Inferior parietal cortex (tissue), 1 donor: ENCODE data around the gene CDKN2D.

ENCODE experiments used
- DNase-seq: peaks from one replicate; pipeline ENCODE4 v3.0.0-alpha.2; 2016; ENCODE audit errors: extremely low spot score

Gene CDKN2D

DNA sequence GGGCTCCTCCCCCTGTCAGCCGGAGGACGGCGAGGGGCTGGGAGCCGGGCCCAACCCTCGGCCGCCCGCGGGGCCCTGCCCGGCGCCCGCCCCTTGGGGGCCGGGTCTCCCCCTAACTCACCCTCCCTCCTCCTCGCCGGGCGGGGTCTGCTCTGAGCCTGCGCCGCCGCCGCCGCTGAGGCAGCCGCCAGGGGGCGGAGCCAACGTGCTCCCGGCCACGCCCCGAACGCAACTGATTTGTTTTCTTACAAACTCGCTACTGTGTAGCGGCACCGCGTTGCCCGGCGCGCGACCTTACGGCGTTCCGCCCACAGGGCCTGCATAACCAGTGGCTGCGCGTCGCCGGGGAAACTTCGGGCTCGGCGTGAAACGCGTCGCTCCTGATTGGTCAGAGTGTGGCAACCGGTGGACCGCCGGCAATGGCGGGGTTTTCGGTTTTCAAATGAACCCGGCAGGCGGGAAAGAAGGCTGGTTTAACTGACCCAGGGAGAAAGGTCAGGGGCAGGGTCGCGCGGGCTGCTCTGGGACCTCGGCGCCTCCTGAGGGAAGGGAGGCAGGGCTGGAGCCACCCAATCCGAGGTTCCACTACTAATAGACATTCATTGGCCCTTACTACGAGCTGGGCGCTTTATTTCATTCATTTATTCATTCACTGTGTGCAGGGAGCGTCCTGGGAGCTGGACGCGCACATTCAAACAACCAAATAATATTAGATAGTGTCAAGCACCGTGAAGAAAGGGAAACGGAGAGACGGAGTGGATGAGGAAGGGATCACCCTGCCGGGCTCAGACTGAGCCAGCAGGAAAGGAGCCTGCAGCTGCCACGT lies at the start of gene CDKN2D:
TSS of gene CDKN2D (minus strand) at position 154 of the 826 bp plus-strand sequence. CDS start 326 bp downstream, outside the sequence.
- peak; percentile 99 for DNase-seq

DNA sequence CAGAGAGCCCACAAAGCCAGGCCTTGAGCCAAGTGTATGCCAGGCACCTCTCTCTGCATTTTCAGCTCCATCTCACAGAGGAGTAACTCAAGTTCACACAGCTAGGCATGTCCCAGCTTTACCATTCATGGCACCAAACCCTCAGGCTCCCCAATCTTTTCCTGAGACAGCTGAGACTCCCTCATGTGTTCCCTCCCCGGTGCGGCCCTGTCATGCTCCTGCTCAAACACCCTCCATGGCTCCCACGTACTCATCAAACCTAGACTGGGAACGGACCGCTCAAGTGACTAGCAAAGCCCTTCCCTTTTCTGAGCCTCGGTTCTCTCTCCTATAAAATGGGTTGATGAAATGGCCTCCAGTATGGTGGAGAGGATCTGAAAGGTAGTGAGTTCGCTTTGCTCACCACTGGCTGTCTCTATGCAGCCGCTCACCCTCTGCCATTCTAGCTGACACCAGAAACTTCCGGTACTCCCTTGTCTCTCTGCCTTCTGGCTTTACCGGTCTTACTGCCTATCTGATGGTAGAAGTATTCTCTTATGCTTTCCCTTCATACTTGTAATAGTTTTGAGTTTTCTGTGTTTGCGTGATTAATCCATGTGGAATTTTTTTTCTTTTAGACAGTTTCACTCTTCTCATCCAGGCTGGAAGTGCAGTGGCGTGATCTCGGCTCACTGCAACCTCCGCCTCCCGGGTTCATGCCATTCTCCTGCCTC lies 48.8 kb upstream of the CDKN2D start:
- no peak for DNase-seq

- DNase-seq, result no peak
These were observed 46.7 kb upstream of the CDKN2D start for GRCh38 chr19:10615429-10616023.

- DNase-seq, result peak; percentile 47
These were observed 43.8 kb upstream of the CDKN2D start for GRCh38 chr19:10612499-10613119.

GRCh38 chr19:10611907-10612306 lies 43.1 kb upstream of the CDKN2D start:
- no peak for DNase-seq

DNA sequence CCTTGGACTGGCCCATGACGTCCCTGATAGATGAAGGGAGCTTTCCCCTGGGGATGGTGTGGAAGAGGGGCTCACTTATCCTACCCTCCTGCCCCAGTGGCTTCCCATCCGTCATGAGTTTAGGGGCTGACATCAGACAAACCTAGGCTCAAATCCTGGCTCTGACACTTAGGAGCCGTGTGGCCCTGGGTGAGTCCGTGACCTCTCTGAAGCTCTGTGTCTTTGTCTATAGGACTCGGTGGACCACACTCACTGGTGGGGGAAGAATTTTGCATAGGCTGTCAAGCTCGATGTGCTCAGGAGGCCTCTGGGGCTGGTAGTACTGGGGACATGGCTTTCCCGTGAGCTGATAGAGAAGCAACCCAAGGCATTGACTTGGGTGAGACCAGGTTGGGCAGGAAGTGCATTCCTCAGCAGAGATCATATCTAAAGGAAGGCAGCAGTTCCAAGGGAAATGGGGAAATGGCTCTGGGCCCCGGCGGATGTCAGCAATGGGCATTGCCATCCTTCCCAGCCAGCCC lies 35.7 kb upstream of the CDKN2D start:
- no peak for DNase-seq

DNA sequence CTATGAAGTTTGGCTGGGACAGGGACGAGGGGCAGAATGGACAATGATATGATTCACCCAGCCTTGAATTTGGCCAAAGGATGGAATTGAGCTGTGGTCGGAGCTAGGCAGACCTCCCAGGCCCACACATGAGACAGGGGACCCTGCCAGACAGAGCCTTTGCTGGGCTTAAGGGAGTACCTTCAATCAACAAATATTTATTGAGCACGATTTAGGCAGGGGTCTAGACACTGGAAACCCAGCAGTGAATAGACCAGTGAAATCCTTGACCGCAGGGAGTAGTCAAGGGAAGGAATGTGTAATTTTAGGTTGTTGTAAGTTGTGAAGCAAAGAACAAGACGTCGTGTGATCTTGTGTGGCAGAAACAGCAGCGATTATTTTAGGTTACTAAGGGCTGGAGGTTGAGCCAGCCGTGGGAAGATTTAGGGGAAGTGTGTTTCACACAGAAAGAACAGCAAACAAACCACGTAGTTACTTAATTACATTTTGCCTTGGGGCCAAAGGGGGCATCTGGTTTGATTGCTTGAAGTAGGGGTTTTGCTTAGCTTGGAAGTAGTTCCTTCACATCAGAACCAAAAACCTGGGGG lies 35.2 kb upstream of the CDKN2D start:
- DNase-seq, result no peak

DNA sequence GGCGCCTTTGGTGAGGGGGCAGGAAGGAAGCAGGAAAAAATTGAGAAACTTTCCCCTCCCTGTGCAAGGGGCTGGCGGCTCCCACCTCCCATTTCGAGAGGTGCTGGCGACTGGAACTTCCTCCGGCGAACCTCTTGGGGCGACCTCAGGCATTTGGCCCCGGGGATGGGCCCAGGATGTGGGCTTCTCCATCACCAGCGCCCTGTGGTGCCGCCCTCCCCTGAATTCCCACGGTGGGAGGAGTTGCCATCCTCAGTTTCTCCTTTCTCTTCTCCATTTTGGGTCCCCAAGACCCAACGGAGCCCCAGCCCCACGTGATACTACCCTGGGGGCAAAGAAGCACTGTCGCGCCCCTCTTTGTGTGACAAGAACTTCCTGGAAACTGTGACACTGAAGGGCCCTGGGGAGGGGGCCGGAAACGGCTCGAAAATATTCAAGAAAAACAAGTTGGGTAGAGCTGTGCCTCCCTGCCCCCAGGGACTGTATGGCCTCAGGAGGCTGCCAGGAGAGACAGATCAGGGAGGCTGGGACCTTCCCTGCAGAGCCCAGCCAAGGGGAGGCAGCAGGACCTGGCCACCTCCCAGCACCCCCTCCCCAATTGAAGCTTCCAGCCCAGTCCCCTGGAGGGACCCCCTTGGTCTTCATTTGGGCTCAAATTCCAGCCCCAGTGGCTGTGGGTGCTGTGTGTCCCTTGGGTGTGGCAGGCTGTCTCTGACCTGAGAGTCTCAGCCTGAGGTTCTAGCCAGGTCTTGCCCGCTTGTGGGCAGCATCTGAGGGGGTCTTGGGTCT lies 34.5 kb upstream of the CDKN2D start:
- DNase-seq, result no peak

DNA sequence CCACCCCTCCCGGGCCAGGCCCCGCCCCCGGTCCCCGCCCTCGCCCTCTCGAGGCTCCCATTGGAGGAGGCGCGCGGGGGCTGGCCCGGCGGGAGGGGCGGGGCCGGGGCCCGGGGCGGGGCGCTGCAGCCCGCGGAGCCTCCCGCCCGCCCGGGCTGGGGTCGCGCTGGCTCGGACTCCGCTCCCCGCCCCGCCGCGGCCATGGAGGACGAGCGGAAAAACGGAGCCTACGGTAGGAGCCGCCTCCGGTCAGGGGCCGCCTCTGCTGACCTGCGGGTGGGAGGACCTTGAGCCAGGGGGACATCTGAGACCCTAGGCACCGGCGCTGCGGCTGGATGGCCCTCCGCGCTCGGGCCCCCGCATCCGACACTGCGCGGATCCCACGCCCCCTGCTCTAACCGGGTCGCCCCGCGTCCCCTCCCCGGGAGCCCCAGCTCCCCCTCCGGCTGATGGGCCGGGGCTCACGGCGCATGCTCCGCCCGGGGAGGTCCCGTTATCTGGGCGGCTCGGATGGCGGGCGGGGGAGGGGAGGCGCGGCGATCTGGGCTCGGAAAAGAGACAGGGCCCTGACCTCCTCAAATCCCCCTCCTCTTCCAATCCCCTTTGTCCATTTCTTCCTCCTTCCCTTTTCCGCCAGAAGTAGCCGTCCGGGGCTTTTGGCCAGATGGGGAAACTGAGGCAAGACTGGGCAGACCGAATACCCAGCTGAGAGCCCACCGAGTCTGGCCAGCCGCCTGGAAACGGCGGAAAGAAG lies 33.7 kb upstream of the CDKN2D start:
- DNase-seq, result peak; percentile 70

- no peak for DNase-seq
These were observed 33.2 kb upstream of the CDKN2D start for GRCh38 chr19:10601999-10602329.

- DNase-seq, result no peak
These were observed 31.4 kb upstream of the CDKN2D start for GRCh38 chr19:10600149-10600548.

DNA sequence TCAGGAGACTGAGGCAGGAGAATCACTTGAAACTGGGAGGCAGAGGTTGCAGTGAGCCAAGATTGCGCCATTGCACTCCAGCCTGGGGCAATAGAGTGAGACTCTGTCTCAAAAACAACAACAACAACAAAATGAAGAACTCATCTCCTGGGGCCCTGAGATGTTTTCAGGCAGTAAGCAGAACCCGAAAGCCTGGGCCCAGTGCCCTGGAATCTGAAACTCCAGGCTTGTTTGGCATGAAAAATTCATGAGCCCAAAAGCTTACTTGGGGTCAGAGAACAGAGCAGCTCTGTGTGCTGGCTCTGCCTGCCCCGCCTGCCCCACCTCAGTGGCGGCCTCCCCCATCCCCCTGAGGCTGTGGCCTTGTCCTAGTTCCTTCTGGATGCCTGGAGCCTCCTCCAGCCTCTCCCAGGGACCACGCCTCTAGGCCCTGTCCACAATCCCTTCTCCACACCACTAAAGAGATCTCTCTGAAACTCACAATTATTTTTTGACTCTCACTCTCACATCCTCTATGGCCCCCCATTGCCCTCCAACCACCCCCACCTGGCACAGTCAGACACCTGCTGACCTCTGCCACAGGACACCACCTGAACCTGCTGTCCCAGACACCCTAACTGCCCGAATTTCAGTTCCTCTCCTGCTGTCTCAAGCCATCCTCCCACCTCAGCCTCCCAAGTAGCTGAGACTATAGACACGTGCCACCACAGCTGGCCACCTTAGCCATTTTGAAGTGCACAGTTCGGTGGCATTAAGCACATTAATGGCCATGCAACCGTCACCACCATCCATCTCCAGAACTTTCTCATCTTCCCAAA lies 25.2 kb upstream of the CDKN2D start:
- no peak for DNase-seq

DNA sequence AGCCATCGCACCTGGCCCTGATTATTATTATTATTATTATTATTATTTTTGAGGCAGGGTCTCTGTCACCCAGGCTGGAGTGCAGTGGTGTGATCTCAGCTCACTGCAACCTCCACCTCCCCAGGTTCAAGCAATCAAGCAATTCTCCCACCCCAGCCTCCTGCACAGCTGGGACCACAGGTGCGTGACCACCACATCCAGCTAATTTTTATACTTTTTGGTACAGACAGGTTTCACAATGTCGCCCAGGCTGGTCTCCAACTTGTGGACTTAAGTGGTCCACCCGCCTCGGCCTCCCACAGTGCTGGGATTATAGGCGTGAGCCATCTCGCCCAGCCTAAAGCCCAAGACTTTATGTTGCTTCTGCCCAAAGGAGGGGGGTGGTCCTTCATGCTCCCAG lies 24.4 kb upstream of the CDKN2D start:
- no peak for DNase-seq

DNA sequence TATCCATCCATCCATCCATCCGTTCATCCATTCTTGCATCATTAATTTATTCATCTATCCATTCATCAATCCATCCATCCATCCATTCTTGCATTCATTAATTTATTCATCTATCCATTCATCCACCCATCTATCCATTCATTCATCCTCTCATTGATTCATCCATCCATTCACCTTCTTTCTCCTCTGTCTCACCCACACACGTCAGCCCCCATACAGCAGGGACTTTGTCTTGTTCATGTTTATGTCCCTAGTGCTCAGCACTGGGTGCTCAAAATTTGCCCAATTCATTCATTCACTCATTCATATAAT lies 19.0 kb upstream of the CDKN2D start:
- DNase-seq, result no peak

DNA sequence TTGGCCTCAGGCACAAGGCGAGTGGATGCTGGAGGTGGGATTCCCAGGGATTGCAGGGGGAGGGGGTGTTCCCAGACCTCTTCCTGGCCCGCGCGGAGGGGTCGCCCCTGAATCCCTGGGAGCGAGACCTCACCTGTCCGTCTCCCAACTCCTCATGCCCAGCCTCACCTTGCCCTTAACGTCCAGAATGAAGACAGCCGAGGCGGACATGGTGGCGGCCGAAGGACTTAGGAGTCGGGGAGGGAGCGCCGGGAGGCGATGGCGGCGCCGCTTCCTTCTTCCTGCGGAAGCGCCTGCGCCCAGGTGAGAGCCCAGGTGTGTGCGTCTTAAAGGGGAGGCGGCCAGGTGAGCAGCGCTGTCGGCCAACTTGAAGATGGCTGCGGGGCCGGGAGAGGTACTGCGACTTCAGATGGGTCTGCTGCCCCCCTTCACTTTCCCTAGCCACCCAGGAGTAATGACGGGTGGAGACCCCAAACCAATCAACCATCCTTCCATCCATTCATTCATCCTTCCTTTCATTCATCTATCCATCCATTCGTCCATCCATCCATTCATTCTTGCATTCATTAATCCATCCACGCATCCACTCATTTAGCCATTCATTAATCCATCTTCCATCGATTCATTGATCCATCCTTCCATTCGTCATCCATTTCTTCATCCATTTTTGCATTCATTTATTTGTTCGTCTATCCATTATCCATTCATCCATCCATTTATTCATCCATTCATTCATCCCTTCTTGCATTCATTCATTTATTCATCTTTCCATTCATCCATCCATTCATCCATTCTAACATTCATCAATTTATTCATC lies 18.5 kb upstream of the CDKN2D start, which contains the start of gene AP1M2:
TSS of gene AP1M2 (minus strand) at position 291 of the 817 bp plus-strand sequence. CDS start at position 210, 81 bp downstream.
- DNase-seq, result no peak

DNA sequence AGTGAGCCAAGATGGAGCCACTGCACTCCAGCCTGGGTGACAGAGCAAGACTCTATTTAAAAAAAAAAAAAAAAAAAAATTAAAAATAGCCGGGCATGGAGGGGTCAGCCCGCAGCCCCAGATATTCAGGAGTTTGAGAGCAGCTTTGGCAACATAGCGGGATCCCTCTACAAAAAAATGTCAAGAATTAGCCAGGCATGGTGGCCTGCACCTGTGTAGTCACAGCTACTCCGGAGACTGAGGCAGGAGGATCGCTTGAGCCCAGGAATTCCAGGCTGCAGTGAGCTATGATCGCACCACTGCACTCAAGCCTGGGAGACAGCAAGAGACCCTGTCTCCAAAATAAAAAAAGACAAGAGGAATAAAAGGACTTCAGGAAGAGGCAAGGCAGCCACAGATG lies 17.6 kb upstream of the CDKN2D start:
- DNase-seq, result no peak

DNA sequence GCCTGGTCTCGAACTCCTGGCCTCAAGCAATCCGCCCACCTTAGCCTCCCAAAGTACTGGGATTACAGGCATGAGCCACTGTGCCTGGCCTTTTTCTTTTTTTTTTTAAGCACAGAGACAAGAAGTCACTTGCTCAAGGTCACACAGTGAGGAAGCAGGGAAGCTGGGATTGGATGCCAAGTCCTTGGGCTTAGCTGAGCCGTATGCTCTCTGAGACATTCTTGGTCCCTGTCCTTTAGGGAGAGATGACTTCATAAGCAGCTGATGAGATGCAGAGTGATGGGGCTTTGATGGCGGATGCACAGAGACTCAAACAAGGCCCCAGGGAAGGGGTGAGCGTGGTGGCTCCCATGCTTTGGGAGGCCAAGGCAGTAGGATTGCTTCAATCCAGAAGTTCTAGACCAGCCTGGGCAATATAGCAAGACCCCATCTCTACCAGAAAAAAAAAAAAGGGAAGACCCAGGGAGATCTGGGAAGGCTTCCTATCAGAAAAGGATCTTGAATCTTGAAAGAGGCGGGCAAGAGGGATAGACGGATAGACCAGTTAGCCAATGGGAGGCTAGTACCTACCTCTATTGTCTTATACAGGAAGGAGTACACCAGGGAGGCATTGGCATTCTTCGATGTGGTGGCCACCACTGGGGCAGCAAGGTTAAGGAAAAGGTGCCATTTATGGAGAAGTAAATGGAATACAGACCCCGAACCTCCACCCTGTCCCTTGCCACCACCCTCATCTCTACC lies 14.4 kb upstream of the CDKN2D start:
- DNase-seq, result no peak

DNA sequence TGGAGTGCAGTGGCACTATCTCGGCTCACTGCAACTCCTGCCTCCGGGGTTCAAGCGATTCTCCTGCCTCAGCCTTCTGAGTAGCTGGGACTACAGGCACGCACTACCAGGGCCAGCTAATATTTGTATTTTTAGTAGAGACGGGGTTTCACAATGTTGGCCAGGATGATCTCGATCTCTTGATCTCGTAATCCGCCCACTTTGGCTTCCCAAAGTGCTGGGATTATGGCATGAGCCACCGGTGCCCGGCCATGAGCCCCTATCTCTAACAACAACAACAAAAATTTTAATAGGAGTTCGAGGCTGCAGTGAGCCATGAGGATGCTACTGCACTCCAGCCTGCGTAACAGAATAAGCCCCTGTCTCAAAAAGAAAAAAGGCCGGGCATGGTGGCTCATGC lies 13.3 kb upstream of the CDKN2D start:
- no peak for DNase-seq
